Brain microvascular endothelial cell (primary cell): ENCODE results near the gene FAP.

ENCODE experiments used
- DNase-seq: peaks from one replicate; pipeline ENCODE4 v3.0.0-alpha.2; 2020
- H3K27ac ChIP-seq: fragments of 250-450 bp; sonication (Bioruptor Pico); 2 replicates; pipeline ENCODE4 v1.5.1; 2020; ENCODE audit warnings: mild to moderate bottlenecking, moderate library complexity
- H3K27me3 ChIP-seq: fragments of 250-450 bp; sonication (Bioruptor Pico); replicated peaks from 2 replicates; pipeline ENCODE4 v1.5.1; 2020; ENCODE audit warnings: mild to moderate bottlenecking
- H3K36me3 ChIP-seq: fragments of 250-450 bp; sonication (Bioruptor Pico); replicated peaks from 2 replicates; pipeline ENCODE4 v1.5.1; 2020; ENCODE audit warnings: mild to moderate bottlenecking
- H3K4me3 ChIP-seq: 2 replicates; pipeline ENCODE4 v1.5.1; 2011; ENCODE audit warnings: low read depth, mild to moderate bottlenecking, control low read depth, low read length, moderate library complexity
- CTCF ChIP-seq: IDR thresholded peaks from 2 replicates; pipeline ENCODE4 v1.5.1; 2011; ENCODE audit warnings: low read depth, mild to moderate bottlenecking, moderate library complexity, low read length, control low read depth, inconsistent platforms; ENCODE audit errors: missing control alignments
- in situ Hi-C: cut with HindIII; loops from 2 replicates; pipeline ENCODE4 v1.10.0; 2017; ENCODE audit warnings: low sequenced_read_pairs, low pct_ligation_motif_present

Gene FAP

GRCh38 chr2:162198239-162198638 is 45.0 kb downstream of the FAP start:
- peak; percentile 55 for DNase-seq
- in situ Hi-C loops: no loop called here
- H3K27ac ChIP-seq: peak overlapping the region; percentile 91
- no peaks in the 10 kb centered on the region for H3K27me3 ChIP-seq
- no peak for TF ChIP-seq CTCF
- H3K36me3 ChIP-seq: peaks cover 87% of the 10 kb centered on the region
- H3K4me3 ChIP-seq: no peak overlapping the region

GRCh38 chr2:162197069-162197825 is 46.0 kb downstream of the FAP start:
- Histone ChIP-seq H3K27me3 (no peaks in the 10 kb centered on the region), H3K27ac (peak overlapping the region; percentile 91), H3K36me3 (peaks cover 87% of the 10 kb centered on the region), H3K4me3 (no peak overlapping the region)
- no peak for TF ChIP-seq CTCF
- in situ Hi-C loops: no loop called here
- DNase-seq: peak; percentile 36

- in situ Hi-C loops: no loop called here
- peak overlapping the region; percentile 91 for H3K27ac ChIP-seq
- no peaks in the 10 kb centered on the region for H3K27me3 ChIP-seq
- H3K4me3 ChIP-seq: no peak overlapping the region
- H3K36me3 ChIP-seq: peaks cover 87% of the 10 kb centered on the region
- no peak for TF ChIP-seq CTCF
- peak; percentile 64 for DNase-seq
These were observed 46.6 kb downstream of the FAP start for GRCh38 chr2:162196638-162197037.

- H3K27ac ChIP-seq: no peak overlapping the region
- in situ Hi-C loops: no loop called here
- no peak for TF ChIP-seq CTCF
These were observed 54.8 kb downstream of the FAP start for GRCh38 chr2:162188451-162188850.

GRCh38 chr2:162185541-162186232 is 57.6 kb downstream of the FAP start:
- Histone ChIP-seq H3K27ac (no peak overlapping the region), H3K36me3 (peaks cover 74% of the 10 kb centered on the region), H3K27me3 (no peaks in the 10 kb centered on the region), H3K4me3 (no peak overlapping the region)
- TF ChIP-seq CTCF: no peak
- in situ Hi-C loops: no loop called here
- no peak for DNase-seq

More at GRCh38 chr2:162188451-162188850, 54.8 kb downstream of the FAP start:
- no peak for DNase-seq
- H3K36me3 ChIP-seq: peaks cover 76% of the 10 kb centered on the region
- no peak overlapping the region for H3K4me3 ChIP-seq
- no peaks in the 10 kb centered on the region for H3K27me3 ChIP-seq
